ENCODE data around the gene FGGY. TPM values are rescaled to one million over a fixed set of nuclear protein-coding genes. Genes with fewer than 3 reads are reported as not detected.

The FGGY gene
- total RNA-seq, 1 donor = 24.6 TPM

DNA sequence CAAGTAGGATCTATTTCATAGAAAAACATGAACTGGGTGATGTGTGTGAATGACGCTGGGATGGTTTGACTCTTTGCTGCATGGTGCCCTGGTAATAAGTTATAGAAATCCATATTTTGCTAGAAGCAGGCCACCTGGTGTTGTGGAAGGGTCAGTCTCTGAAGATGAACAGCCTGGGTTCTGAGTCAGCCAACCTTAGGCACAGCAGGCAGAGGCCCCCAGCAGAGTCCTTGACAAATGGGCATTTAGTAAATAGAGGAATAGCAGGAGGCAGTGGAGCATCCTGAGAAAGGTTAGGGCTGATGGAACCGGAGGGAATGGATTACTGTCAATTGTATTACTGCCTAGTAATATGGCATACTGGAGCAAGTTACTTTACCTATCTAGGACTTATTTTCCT, 20.9 kb downstream of the FGGY start:
- no peak overlapping the region for H3K4me3 ChIP-seq (ENCODE audit: insufficient read depth, low read length)
- H3K79me2 ChIP-seq (ENCODE audit: insufficient read depth, low read length) = no peaks in the 10 kb centered on the region
- TF ChIP-seq, protein P1, sequence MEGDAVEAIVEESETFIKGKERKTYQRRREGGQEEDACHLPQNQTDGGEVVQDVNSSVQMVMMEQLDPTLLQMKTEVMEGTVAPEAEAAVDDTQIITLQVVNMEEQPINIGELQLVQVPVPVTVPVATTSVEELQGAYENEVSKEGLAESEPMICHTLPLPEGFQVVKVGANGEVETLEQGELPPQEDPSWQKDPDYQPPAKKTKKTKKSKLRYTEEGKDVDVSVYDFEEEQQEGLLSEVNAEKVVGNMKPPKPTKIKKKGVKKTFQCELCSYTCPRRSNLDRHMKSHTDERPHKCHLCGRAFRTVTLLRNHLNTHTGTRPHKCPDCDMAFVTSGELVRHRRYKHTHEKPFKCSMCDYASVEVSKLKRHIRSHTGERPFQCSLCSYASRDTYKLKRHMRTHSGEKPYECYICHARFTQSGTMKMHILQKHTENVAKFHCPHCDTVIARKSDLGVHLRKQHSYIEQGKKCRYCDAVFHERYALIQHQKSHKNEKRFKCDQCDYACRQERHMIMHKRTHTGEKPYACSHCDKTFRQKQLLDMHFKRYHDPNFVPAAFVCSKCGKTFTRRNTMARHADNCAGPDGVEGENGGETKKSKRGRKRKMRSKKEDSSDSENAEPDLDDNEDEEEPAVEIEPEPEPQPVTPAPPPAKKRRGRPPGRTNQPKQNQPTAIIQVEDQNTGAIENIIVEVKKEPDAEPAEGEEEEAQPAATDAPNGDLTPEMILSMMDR (IDR thresholded peaks at IDR 0.05; ENCODE audit: extremely low read depth, low read depth, low read length) = no peak
- no peaks in the 10 kb centered on the region for H4K20me1 ChIP-seq (ENCODE audit: insufficient read depth, low read length)
- peaks cover 2% of the 10 kb centered on the region for H3K36me3 ChIP-seq (ENCODE audit: insufficient read depth, low read length)
- no peaks in the 10 kb centered on the region for H3K9me3 ChIP-seq (ENCODE audit: low read depth, low read length)
- H3K4me1 ChIP-seq (ENCODE audit: insufficient read depth, low read length) = peaks cover 15% of the 10 kb centered on the region
- H3K27ac ChIP-seq (ENCODE audit: low read depth, low read length) = no peak overlapping the region
- no peaks in the 10 kb centered on the region for H3K27me3 ChIP-seq (ENCODE audit: insufficient read depth, low read length)
- no peak for DNase-seq (ENCODE audit: insufficient read length, low spot score, missing footprints)
- H3K4me2 ChIP-seq (ENCODE audit: insufficient read depth, low read length) = no peak overlapping the region
- H2AFZ ChIP-seq (ENCODE audit: low read length) = no peak overlapping the region

DNA sequence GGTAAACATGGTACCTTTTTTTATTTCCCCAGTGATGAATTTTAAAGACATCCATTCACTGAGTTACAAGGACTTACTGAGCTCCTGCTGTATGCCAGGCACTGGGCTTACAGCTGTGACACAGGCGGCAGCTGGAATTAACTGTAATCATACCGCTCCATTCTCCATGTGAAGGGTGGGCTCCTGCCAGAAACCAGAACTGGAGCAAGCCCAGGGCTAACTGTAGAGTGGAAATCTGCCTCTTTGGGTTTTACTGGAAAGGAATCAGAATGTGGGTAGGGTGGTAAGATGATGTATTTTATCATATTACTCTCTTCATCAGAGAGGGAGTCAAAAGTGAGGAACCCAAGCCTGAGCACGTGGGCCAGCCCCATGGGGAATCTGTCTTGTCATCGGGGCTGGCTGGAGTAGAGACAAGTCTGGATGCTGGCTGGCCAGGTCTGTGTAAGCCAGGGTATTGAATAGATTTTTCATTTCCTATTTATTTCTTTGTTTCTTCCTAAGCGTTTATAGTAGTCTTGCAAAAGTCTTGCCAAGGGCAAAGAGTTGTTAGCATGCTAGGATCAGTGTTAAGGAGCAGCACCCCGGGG, 21.5 kb downstream of the FGGY start:
- no peak for DNase-seq (ENCODE audit: insufficient read length, low spot score, missing footprints)
- Histone ChIP-seq H3K4me1 (ENCODE audit: insufficient read depth, low read length) (peaks cover 15% of the 10 kb centered on the region), H3K27ac (ENCODE audit: low read depth, low read length) (no peak overlapping the region), H3K36me3 (ENCODE audit: insufficient read depth, low read length) (peaks cover 2% of the 10 kb centered on the region), H3K4me2 (ENCODE audit: insufficient read depth, low read length) (no peak overlapping the region), H2AFZ (ENCODE audit: low read length) (no peak overlapping the region), H3K79me2 (ENCODE audit: insufficient read depth, low read length) (no peaks in the 10 kb centered on the region), H3K4me3 (ENCODE audit: insufficient read depth, low read length) (no peak overlapping the region), H4K20me1 (ENCODE audit: insufficient read depth, low read length) (no peaks in the 10 kb centered on the region), H3K27me3 (ENCODE audit: insufficient read depth, low read length) (no peaks in the 10 kb centered on the region), H3K9me3 (ENCODE audit: low read depth, low read length) (no peaks in the 10 kb centered on the region)
- TF ChIP-seq, protein P1 (IDR thresholded peaks at IDR 0.05; ENCODE audit: extremely low read depth, low read depth, low read length) = no peak

DNA sequence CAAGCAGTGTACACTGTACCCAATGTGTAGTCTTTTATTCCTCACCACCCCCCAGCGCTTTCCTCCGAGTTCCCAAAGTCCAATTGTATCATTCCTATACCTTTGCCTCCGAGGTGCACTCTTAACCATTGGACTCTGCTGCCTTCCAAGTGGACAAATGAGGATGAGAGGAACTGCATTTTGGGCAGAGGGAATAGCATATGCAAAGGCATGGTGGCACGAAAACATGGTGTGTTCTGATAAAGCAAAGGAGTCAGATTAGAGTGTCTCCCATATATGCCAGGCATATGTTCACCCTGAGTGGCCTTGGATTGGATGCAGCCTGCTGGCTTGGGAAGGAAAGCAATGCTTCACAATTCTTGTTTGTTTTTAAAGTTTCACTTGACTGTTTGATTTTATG, 25.5 kb downstream of the FGGY start:
- no peak for DNase-seq (ENCODE audit: insufficient read length, low spot score, missing footprints)
- TF ChIP-seq, protein P1 (IDR thresholded peaks at IDR 0.05; ENCODE audit: extremely low read depth, low read depth, low read length) = no peak
- no peaks in the 10 kb centered on the region for H3K9me3 ChIP-seq (ENCODE audit: low read depth, low read length)
- no peak overlapping the region for H3K27ac ChIP-seq (ENCODE audit: low read depth, low read length)
- H3K4me2 ChIP-seq (ENCODE audit: insufficient read depth, low read length) = no peak overlapping the region
- peaks cover 1% of the 10 kb centered on the region for H3K4me1 ChIP-seq (ENCODE audit: insufficient read depth, low read length)
- no peaks in the 10 kb centered on the region for H3K27me3 ChIP-seq (ENCODE audit: insufficient read depth, low read length)
- no peaks in the 10 kb centered on the region for H3K79me2 ChIP-seq (ENCODE audit: insufficient read depth, low read length)
- no peak overlapping the region for H2AFZ ChIP-seq (ENCODE audit: low read length)
- H3K4me3 ChIP-seq (ENCODE audit: insufficient read depth, low read length) = no peak overlapping the region
- H3K36me3 ChIP-seq (ENCODE audit: insufficient read depth, low read length) = peaks cover 2% of the 10 kb centered on the region
- H4K20me1 ChIP-seq (ENCODE audit: insufficient read depth, low read length) = no peaks in the 10 kb centered on the region

DNA sequence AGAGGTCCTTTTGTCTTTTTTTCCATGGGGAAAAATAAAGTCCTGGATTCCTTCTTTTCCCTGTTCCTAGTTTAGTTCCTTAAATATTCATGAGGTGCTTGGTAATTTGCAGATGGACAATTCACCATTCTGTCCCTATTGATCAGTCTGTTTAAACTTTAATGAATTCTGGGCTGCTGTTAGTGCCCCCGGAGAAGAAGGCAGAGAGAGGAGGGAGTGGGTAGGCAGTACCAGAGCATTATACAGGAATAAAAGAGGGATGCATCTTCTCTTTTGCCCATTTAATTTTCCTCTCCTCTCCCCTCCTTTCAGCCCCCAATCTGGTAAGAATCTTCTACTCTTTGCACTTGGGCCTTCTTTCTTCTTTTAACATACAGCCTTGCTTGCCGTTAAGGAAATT, 25.9 kb downstream of the FGGY start:
- Histone ChIP-seq H3K4me2 (ENCODE audit: insufficient read depth, low read length) (no peak overlapping the region), H3K27ac (ENCODE audit: low read depth, low read length) (no peak overlapping the region), H4K20me1 (ENCODE audit: insufficient read depth, low read length) (no peaks in the 10 kb centered on the region), H3K36me3 (ENCODE audit: insufficient read depth, low read length) (peaks cover 2% of the 10 kb centered on the region), H3K9me3 (ENCODE audit: low read depth, low read length) (no peaks in the 10 kb centered on the region), H2AFZ (ENCODE audit: low read length) (no peak overlapping the region), H3K4me1 (ENCODE audit: insufficient read depth, low read length) (no peaks in the 10 kb centered on the region), H3K27me3 (ENCODE audit: insufficient read depth, low read length) (no peaks in the 10 kb centered on the region), H3K79me2 (ENCODE audit: insufficient read depth, low read length) (no peaks in the 10 kb centered on the region), H3K4me3 (ENCODE audit: insufficient read depth, low read length) (no peak overlapping the region)
- TF ChIP-seq, protein P1 (IDR thresholded peaks at IDR 0.05; ENCODE audit: extremely low read depth, low read depth, low read length) = no peak
- DNase-seq (ENCODE audit: insufficient read length, low spot score, missing footprints) = no peak

All from osteoblast (primary cell).